Urothelium cell line (cell line): ENCODE data around the gene SYNPO2L.

Source experiments
- DNase-seq: peaks from one replicate; pipeline ENCODE4 v3.0.0; 2011; ENCODE audit warnings: low spot score, mixed read lengths
- FAIRE-seq: peaks from 2 replicates; lab custom pipeline; 2011; peaks lifted over from hg19 to GRCh38; lab: Jason Lieb, UNC

The SYNPO2L gene

DNA sequence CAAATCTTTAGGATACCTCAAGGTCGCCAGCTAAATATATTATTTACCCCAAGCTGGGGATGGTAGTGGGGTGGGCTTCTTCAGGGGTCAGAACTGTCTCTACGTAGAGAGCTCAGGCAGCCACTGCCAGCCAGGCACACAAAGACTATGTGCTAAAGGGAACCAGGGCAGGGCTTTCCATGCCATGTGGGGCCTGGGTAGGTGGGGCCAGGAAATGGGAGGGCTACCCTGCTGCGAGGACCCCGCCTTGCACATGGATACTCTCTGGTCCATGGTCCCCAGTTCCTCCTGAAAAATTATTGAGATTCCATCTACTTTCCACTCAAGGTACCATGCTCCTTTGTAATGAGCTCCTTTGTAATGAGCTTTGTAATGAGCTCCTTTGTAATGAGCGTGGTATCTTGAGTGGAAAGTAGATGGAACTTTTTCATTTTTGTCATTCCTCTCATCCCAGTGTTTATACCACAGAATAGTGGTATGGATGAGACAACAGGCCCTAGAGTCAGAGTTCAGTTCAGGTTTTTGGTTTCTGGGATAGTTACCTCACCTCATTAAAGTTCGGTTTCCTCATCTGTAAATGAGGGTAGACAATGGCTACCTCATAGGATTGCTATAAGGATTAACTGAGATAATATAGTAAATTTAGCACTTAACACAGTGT, 5.8 kb downstream of the SYNPO2L start:
- FAIRE-seq (no peak), DNase-seq (no peak)

DNA sequence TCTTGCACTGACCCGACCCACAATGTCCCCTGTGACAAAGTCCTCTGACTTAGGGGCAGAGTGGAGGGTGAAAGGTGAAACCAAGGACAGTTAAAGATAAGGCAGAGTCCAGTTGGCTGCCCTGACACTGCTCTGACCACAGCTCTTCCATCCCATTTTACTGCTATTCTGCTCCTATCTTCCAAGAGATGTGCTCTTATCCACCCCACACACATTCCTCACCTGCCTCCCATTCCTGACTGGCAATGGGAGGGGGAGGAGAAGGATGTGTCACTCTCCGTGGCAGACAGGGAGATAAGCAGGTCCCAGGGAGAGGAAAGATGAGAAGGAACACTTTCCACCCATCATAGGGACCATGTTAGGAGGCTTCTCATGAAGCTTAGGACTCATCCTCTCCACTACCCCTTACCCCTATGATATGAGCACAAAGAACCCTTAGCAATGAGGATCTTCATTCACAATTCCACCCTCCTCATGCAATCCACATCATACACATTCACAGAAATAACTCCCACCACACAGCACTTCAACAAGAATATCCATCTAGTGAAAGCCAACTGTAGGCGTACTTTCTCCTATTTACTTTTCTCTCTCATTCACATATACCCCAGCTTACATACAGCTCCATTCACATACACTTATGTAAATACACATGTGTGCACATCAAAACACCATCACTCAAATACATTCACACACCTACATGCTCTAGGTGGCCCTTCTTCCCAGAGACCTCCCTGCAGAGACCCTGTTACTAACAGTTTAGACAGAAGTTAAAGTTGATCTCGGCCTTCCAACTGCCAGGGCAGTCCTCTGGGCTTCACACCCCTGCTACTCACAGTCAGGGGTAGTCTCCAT, 6.6 kb downstream of the SYNPO2L start:
- FAIRE-seq = peak; percentile 66

DNA sequence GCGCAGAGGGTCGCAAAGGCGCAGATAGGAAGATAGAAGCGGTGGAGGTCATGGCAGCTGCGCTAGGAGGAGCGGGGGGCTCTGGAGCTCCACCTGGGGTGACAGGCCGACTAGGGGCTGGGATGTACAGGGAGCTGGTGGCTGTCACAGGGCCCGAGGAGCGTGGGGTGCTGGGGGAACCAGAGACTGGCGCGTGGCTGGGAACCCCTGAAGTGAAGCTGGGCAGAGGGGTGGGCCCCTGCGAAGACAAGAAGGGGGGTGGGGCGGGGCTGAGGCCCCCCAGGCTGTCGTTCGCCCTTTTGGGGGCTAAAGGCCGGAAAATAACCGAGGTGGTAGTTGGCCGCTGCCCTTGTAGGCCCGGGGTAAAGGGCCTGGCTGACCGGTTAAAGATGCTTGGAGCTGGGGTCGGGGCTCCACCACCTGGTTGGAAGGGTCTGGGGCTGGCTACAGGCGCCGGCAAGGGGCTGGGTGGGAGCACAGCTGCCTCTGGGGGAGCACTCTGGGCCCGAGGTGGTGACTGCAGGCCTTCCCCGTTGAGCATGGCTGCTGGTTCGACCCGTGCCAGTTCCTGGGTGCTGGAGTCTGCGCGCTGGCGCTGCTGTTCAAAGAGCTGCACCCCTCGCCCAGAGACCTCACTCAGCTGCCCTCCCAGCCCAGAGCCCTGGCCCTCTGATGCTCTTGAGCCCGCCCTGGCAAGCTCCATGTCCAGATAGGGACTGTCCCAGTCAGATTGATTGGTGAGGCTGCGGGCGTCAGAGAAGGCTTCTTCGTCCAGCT, 7.8 kb downstream of the SYNPO2L start:
- DNase-seq (no peak), FAIRE-seq (no peak)

More for the DNA sequence above, 6.6 kb downstream of the SYNPO2L start:
- peak; percentile 72 for DNase-seq

DNA sequence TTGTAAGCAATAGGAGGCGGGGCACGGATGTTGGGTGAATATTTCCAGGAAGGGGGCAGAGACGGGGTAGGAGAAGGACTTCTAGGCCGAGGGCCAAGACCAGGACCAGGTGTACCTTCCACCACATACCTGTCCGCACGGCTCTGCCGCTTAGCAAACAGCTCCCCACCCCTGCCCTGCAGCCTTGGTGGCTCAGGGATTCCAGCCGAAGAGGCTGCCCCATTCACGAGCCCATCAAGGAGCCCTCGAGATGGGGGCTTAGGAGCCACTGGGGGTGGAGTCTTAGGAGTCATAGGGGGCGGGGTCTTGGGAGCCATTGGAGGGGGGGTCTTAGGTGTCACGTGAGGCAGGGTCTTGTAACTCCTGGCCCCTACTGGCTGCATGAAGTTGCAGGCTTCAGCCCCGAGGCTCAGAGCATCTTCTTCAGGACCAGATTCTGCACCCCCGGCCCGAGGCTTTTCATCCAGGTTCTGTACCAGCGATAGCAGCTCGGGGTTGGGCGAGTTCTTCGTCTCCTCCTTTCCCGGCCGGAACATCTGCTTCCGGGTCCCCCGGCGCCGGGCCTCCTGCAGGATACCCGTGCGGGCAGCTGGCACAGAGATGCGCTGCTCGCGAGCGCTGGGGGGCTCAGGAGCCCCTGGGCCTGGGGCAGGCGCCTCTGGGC, 8.5 kb downstream of the SYNPO2L start:
- DNase-seq (no peak), FAIRE-seq (no peak)

DNA sequence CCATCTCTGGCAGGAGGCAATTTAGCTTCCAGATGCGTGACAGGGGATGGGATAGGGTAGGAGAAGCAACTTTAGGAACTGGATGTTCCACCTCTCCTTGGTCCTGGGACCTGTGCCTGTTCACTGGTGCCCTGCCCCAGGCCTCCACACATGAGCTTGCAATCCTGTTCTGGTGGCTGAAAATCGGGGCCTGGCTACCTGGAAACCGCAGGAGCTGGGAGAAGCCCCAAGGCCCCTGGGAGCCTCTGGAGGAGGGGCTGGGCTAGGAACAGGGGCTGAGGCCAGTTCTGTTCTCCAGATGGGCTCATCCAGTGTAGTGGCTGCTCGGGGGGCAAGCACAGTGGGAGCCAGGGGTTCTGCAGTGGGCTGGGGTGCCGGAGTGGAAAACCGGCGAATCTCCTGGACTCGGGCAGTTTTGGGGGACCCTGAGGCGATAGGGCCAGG, 9.2 kb downstream of the SYNPO2L start:
- FAIRE-seq = no peak
- no peak for DNase-seq

DNA sequence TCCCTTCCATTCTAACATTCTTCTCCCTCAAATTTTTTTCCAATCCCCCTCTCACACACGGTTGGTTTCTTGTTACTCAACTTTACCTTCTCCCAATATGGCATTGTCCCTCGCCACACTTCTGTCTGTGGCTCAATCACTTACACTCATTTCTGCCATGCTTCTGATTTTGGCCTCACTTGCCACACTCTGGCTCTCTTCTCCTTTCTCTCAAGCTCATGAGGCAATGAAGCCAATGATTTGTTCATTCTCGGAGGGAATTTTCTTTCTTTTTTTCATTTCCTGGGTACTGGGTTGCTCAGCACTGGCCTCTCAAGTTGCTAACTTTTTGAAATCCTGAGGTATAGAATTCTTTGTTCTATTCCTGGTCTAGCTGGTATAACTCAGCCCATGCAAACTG, 10.6 kb downstream of the SYNPO2L start:
- DNase-seq (no peak), FAIRE-seq (no peak)

DNA sequence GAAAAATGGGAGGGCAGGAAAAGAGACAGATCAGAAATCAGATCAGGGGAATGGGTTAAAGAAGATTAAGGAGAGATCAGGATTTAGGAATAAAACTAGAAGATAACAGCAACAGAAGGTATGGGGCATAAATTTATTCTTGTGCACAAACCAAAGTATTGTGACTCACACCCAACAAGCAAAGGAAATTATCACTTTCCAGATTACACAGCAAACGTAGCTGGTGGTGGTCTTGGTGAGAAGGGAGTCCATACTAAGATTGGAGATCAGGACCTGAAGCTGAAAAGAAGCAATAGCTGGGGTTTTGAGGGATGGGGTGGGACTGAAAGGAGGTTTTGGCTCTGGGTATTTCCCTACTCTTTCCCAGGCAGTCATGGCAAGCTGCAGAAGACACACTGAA, 11.1 kb downstream of the SYNPO2L start:
- FAIRE-seq = no peak
- no peak for DNase-seq

DNA sequence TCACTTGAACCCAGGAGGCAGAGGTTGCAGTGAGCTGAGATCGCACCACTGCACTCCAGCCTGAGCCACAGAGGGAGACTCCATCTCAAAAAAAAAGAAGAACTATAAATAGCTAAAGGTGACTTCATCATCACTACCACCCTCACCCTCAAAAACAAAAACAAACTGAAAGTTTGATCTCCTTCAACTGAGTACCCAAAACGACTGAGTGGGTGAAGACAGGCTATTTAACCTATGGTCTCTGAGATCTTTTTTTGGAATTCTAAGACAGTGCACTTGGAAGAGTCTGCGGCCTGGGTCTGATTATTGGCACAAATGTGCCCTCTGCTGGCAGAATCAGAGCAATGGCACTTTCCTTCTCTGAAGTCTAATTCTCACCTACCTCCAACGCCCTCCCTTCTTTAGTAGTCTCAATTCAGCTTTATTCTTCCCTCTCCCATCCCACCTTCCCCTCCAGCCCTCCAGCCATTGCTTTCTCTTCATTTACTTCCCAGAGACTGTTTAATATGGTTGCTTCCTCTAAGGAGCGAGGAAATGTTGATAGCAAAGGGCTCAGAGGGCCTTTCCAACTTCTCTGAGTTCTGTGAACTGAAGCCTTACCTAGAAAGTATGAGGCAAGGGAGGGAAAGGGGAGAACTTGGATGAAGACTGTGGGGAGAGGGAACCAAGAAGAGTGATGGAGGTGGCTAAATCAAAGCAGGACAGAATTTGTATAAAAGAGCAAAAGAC, 11.7 kb downstream of the SYNPO2L start:
- no peak for FAIRE-seq

DNA sequence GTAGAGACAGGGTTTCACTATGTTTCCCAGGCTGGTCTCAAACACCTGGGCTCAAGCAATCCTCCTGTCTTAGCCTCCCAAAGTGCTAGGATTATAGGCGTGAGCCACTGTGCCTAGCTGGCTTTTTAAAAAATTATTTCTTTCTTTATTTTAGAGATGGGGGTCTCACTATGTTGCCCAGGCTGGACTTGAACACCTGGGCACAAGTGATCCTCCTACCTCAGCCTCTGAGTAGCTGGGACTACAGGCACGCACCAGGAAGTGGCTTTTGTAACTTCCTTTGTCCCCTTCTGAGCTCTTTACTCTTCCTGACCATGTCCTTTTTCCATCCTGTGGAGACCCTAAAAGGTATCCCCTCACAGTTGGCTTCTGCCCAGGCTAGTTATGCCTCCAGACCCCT, 12.5 kb downstream of the SYNPO2L start:
- no peak for FAIRE-seq
- DNase-seq = no peak

More for the DNA sequence above, 11.7 kb downstream of the SYNPO2L start:
- peak; percentile 75 for DNase-seq

DNA sequence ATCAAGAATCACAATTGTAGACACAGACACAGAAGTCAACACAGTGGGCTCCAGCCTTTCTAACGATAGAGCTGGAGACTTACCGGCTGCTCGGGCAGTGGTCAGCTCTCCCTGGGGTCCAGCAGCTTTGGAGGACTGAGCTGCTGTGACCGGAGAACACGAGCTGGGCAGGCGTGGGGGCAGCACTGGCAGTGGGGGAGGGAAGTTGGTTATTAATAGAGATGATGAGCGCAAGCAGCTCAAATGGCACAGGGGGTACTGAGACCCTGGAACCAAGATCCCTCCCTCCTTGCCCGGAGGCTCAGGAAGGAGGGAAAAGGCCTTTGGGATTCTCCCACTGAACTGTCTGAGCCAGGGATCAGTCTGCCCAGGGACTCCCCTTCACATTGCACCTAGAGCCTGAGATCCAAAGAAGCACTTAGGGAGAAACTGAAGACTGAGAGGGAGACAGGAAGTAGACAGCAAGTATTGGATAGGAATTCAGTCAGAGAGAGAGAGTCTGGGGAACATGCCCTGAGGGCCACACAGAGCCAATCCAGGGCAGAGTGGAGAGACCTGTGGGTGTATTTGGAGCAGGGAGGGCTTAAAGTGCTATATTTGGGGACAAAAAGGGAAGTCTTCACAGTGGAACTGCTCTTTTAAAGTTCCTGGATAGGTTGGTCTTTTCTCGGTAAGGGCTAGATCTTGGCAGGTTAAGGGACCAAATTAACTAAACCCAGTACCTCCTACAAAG, 14.3 kb downstream of the SYNPO2L start, which contains the start of gene MYOZ1:
Gene MYOZ1, minus strand, starts transcription at position 147 of the 733 bp plus-strand sequence. CDS start 1,457 bp downstream, outside the sequence.
- peak; percentile 5 for DNase-seq
- no peak for FAIRE-seq

DNA sequence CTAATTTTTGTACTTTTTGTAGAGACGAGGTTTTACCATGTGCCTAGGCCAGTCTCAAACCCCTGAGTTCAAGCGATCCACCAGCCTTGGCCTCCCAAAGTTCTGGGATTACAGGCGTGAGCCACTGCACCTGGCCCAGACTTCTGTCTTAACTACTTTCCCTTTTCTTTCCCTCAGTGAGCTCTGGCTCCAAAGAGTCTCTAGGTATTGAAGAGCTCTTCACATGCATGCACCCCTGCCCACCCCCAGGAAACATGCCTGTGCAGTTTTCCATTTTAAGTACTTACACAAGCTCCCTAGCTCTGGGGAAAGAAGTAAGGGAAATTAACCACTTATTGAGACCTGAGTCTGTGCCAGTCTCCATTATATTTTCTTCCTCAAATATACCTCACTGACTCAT, 16.5 kb downstream of the SYNPO2L start:
- FAIRE-seq = no peak
- DNase-seq = no peak

DNA sequence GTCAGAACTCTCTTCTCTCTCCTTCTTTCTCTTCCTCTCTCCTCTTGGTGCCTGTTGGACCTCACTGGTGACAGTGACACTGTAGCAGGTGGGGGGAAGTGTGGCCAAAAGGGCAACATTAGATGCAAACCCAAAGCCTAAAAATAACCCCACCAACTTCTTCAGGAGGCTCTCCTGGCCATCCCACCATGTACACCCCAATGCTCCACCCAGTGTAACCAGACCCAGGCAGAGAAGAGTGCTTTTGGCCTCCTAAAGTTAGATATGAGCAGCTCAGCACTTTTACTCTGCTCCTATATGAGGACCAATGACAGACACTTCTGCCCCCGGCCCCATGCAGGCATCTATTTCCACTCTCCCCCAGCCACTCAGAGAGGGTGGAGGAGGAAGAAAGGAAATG, 20.0 kb downstream of the SYNPO2L start:
- DNase-seq = no peak

DNA sequence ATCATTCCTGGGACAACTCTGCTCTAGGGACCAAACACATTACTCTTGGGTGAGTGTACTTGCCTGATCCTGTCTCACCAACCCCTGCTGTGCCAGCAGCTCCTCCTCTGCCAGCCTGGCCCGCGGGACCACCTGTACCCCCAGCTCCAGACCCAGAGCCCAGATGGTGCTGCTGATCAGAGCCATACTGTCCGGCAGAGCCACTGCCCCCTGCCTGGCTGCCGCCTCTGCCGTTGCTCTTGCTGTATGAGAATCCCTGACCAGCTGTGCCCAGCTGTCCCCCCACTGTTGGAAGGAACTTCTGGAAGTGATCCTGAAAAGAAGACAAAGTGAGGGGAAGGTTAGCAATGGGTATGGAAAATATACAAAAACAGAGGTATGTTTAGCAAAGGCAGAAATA, 21.4 kb downstream of the SYNPO2L start:
- DNase-seq (peak; percentile 4), FAIRE-seq (no peak)

More for the DNA sequence above, 20.0 kb downstream of the SYNPO2L start:
- FAIRE-seq = no peak

DNA sequence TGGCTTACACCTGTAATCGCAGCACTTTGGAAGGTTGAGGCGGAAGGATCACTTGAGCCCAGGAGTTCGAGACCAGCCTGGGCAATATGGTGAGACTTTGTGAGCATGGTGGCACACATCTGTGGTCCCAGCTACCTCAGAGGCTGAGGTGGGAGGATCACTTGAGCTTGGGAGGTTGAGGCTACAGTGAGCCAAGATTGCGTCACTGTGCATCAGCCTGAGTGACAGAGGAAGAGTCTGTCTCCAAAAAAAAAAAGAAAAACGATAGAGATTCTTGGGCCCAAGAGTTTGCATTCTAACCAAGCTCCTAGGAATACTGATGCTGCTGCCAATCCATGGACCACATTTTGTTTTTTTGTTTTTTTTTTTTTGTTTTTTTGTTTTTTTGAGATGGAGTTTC, 26.7 kb downstream of the SYNPO2L start:
- FAIRE-seq (no peak), DNase-seq (no peak)

DNA sequence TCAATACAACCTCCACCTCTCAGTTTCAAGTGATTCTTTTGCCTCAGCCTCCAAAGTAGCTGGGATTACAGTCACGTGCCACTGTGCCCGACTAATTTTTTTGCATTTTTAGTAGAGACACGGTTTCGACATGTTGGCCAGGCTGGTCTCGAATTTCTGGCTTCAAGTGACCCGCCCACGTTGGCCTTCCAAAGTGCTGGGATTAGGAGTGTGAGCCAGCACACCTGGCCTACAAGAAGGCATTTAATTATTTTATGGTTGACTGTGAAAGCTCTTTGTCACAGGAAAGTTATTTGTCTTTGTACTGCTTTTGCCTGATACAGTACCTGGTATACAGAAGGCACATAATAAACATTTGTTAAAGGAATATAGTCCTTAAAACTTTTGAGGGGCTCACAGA, 27.4 kb downstream of the SYNPO2L start:
- DNase-seq (no peak), FAIRE-seq (no peak)

DNA sequence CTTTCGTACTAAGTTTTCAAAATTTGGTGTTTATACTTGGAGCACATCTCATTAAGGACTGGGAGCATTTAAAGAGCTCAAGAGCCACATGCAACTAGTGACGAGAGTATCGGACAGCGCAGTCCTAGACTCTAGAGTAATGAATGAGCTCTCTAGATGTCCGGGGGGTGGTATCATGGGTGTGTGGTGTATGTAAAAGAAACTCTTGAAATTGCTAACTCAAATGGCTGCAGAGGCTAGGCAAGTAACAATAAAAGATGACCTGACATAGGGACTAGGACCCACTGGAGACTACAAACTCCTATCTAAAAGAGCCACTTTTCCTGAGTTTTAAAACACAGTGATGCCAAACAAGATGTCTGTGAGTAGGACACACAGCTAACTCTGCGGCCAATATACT, 28.5 kb downstream of the SYNPO2L start:
- no peak for DNase-seq
- FAIRE-seq = no peak

DNA sequence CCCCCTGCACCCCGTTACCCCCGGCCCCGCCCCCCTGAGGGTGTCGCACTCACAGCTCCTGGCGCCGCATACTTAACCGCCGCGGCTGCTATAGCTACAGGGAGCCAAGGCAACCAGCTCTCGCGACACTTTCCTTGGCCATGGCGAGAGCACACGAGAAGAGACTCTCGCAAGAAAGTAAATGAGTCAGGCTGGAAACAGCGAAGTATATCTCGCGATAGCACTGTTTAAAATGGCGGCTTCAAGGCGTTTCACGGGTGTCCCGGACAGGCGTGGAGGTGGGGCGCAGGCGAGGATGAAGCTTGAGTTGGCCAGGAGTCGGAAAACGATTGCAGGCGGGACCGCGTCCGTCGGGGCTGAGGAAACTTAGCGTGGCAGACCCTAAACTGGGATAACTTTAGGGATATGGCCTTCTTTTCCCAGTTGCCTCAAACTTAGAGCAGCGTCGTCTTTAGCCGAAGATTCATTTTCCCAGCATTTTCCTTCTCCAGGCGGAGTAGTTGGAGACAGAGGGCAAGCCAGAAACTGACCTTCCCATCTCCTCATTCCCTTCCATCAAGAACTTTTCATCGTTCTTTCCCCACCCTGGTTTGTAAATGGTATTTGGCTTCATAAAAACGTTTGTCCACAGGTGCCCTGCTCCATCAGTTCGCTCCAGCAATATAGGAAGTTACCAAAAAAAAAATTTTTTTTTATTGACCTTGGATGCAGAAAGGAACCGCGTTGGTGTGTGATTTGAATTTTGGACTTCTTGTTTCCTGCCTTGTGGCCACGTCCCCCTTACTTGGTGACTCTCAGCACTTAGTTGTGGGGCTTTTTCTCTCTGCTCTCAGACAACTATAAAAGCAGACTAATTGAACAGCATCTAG, 29.7 kb downstream of the SYNPO2L start:
- DNase-seq (peak; percentile 99), FAIRE-seq (peak; percentile 32)
